ENCODE data around the gene MME.

Gene MME

GRCh38 chr3:155233213-155233612 is 153.1 kb downstream of the MME start:
- H3K36me3 ChIP-seq (ENCODE audit: insufficient read depth, insufficient read length, low read length): no peaks in the 10 kb centered on the region
- DNase-seq (ENCODE audit: low read depth, low spot score): no peak
- no peaks in the 10 kb centered on the region for H3K9me3 ChIP-seq (ENCODE audit: insufficient read depth, low read length)
- TF ChIP-seq ZNF274 (IDR thresholded peaks at IDR 0.05; ENCODE audit: low read depth, low read length) (no peak), SUZ12 (IDR thresholded peaks at IDR 0.05; ENCODE audit: extremely low read depth, insufficient read depth, insufficient read length) (no peak), YY1 (IDR thresholded peaks at IDR 0.05; ENCODE audit: insufficient read depth, insufficient read length) (no peak)
- no peak overlapping the region for H3K4me3 ChIP-seq (ENCODE audit: insufficient read length, low read depth)
- H3K9ac ChIP-seq (ENCODE audit: insufficient read length, low read depth): no peak overlapping the region
- no peaks in the 10 kb centered on the region for H3K4me1 ChIP-seq (ENCODE audit: insufficient read depth, insufficient read length)
- no peaks in the 10 kb centered on the region for H3K27me3 ChIP-seq (ENCODE audit: insufficient read depth, insufficient read length)

All from NT2/D1 (cell line).